ACHN (cell line): ENCODE results near the gene ISX.

Experiments
- DNase-seq: peaks from one replicate; pipeline ENCODE4 v3.0.0-alpha.2; 2015
- in situ Hi-C: cut with HindIII; loops from 2 replicates; pipeline ENCODE4 v1.10.0; 2017; ENCODE audit warnings: low sequenced_read_pairs, low pct_ligation_motif_present, low pct_unique_long_range_greater_than_20kb

Gene ISX

GRCh38 chr22:35135165-35135564, 69.2 kb downstream of the ISX start:
- no peak for DNase-seq
- in situ Hi-C loops, result no loop called here
